HG03432 (cell line): Measurements from ENCODE around the gene MEX3D.

Experiments used
- ATAC-seq: cut with Tn5 transposase; IDR thresholded peaks from one replicate; pipeline ENCODE4 v1.9.1; 2021; ENCODE audit warnings: mild to moderate bottlenecking, moderate library complexity; ENCODE audit not compliant: unreplicated experiment

MEX3D gene

DNA sequence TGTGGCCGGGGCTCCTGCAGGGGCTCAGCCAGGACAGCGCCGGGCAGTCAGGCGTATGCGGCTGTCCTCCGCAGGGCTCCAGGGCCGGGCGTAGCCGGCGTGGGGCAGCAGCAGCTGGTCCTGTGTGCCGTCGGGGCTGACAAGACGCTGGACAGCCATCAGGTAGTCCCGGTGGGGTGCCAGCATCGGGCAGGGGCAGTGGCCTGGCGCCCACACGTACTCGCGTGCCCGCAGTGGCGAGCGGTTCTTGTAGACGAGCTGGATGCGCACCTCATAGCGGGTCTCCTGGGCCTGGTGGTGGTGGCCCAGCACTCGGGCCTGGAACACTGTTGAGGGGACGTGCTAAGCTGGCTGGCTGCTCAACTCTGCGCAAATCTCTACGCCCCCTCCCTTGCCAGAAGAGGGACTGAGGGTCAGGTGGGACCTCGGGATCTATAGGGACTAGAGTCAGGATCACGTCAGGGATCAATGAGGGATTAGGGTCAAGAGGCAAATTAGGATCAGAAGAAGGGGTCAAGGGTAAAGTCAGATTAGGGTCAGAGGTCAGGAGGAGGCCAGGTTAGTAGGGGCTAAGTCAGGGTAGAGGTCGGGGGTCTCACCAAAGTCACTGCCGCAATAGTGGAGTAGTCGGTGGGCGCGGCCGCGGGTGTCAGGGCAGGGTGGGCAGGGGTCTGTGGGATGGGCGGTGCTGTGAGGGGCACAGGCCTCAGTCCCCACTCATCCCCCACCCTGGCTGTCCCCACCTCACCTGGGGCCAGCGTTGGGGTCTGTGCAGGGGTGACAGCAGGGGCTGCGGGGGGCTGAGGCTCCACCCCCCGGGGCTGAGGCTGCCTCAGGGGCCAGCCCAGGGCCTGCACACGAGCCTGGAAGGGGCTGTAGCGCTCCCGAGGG, 61.9 kb downstream of the MEX3D start:
- ATAC-seq, result no peak

GRCh38 chr19:1505012-1505411, 63.1 kb downstream of the MEX3D start:
- no peak for ATAC-seq
